ENCODE results near the gene SIGLEC5.

The SIGLEC5 gene

GRCh38 chr19:51586103-51586728 lies 44.0 kb downstream of the SIGLEC5 start:
- no peak for DNase-seq

GRCh38 chr19:51576850-51577249 lies 53.4 kb downstream of the SIGLEC5 start:
- no peak for DNase-seq

- DNase-seq: no peak
Observed at GRCh38 chr19:51573331-51573730, 56.9 kb downstream of the SIGLEC5 start.

GRCh38 chr19:51572908-51573307 lies 57.3 kb downstream of the SIGLEC5 start:
- DNase-seq: no peak

GRCh38 chr19:51572410-51572809 lies 57.8 kb downstream of the SIGLEC5 start:
- DNase-seq: no peak

GRCh38 chr19:51571599-51571998 lies 58.6 kb downstream of the SIGLEC5 start:
- DNase-seq: no peak

- DNase-seq: peak; percentile 90
Observed at GRCh38 chr19:51570962-51571575, 59.1 kb downstream of the SIGLEC5 start, which contains the start of gene ZNF175. TSS of gene ZNF175 (plus strand) at chr19:51571283. CDS start at chr19:51573330, 2,047 bp downstream.

- no peak for DNase-seq
Observed at GRCh38 chr19:51568456-51568855, 61.7 kb downstream of the SIGLEC5 start.

- no peak for DNase-seq
Observed at GRCh38 chr19:51567583-51567982, 62.6 kb downstream of the SIGLEC5 start.

GRCh38 chr19:51566489-51567100 lies 63.6 kb downstream of the SIGLEC5 start:
- DNase-seq: no peak

GRCh38 chr19:51565583-51565982 lies 64.6 kb downstream of the SIGLEC5 start:
- no peak for DNase-seq

- DNase-seq: no peak
Observed at GRCh38 chr19:51564791-51565190, 65.4 kb downstream of the SIGLEC5 start.

Data from activated naive CD4-positive, alpha-beta T cell treated with Interleukin-2 at 50 U/mL for 16 hours (primary cell).